ENCODE data around the gene MRPL22.
"Not testable (repeated sequence)": the region's sequence is repeated elsewhere in the genome, so short reads cannot be mapped to it uniquely, and the experiment has no call there.

MRPL22 gene

DNA sequence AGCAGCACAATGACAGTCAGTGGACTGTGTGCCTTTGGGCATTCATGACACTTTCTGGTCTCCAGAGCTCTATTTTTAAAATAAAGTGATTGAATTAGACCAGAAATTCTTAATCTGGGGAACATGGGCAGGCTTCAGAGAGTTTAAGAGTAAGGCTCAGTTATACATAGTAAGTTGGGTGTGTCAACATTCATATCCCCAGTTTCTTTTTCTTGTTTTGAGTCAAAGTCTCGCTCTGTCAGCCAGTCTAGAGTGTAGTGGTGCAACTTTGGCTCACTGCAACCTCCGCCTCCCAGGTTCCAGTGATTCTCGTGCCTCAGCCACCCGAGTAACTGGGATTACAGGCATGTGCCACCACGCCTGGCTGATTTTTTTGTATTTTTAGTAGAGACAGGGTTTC lies 59.0 kb downstream of the MRPL22 start:
- no peak for FAIRE-seq

DNA sequence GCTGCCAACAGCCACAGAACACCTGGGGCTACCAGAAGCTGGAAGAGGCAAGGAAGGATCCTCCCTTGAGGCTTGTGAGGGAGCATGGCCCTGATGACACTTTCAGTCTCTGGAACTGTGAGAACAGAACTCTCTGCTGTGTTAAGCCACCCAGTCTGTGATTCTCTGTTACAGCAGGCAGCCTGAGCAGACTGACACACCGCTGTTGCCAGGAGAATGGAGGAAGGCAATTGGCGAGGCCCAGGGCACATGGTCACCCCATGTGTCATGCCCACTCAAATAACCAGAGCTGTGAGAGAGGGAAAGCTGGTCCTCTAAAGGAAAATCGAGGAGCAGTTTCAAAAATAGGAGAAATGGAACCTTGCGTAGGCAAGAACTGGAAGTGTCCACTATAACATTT lies 60.6 kb downstream of the MRPL22 start:
- FAIRE-seq = no peak

DNA sequence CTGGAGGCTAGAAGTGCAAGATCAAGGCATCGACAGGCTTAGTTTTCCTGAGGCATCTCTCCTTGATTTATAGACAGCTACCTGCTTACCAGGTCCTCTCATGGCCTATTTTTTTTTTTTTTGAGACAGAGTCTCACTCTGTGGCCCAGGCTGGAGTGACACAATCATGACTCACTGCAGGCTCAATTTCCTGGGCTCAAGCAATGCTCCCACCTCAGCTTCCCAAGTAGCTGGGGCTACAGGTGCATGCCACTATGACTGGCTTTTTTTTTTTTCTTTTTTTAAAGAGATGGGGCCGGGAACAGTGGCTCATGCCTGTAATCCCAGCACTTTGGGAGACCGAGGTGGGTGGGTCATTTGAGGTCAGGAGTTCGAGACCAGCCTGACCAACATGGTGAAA lies 61.8 kb downstream of the MRPL22 start:
- not testable (repeated sequence) for FAIRE-seq

DNA sequence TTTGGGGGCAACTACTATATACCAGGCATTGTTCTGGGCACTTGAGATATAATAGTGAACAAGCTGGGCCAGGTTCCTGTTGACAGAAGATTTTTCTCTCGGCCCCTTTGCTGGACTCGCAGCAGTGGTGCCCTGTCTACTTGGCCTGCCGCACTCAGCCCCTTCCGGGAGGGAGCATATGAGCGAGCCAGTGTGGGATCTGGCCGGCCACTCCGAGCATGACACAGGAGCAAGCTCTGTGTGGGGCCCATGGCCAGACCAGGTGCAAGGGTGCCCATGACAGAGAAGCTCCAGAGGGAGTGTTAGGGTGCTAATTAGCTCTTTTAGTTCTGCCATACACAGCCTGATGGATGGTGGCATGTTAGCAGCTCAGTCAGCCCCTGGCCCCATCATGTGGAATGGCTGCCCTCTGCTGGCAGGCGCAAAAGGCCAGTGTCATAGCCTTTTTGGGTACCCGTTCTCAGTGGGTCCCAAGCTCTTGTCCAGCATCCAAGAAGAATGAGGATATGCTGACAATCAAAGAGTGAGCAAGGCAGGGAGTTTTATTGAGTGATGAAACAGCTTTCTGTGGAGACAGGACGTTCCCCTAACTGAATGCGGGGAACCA lies 63.4 kb downstream of the MRPL22 start:
- FAIRE-seq = no peak

DNA sequence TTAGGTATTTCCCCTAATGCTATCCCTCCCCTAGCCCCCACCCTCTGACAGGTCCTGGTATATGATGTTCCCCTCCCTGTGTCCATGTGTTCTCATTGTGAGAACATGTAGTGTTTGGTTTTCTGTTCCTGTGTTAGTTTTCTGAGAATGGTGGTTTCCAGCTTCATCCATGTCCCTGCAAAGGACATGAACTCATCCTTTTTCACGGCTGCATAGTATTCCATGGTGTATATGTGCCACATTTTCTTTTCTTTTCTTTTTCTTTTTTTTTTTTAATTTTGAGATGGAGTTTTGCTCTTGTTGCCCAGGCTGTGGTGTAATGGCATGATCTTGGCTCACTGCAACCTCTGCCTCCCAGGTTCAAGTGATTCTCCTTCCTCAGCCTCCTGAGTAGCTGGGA lies 65.4 kb downstream of the MRPL22 start:
- FAIRE-seq = not testable (repeated sequence)

DNA sequence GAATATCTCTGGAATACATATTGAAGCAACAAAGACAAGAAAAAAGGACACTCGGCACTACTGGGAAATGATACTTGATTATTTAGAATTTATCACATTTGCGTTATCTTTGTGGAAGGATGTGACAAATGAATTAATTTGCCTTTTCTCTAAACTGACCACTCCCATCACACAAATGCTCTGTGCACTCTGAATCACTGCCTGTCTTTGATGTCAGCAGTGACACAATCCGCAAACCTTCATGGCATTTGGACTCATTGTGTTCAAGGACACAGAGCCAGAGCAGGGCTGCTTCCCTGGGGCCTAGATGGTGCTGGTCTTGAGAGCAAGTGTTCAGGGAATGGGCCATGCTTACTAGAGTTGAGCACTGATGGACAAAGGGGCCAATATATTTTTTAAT lies 67.8 kb downstream of the MRPL22 start:
- no peak for FAIRE-seq

DNA sequence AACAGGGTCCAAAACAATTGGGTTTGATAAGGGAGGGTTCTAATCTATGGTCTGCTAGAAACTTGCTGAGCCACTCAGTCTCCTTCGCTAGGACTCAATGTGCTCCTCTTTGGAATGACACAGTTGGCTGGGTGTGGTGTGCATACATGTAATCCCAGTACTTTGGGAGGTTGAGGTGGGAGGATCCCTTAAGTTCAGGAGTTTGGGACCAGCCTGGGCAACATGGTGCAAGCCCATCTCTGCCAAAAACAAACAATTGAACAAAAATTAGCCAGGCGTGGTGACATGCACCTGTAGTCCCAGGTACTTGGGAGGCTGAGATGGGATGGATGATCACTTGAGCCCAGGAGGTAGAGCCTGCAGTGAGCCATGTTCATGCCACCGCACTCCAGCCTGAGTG lies 70.0 kb downstream of the MRPL22 start:
- no peak for FAIRE-seq

DNA sequence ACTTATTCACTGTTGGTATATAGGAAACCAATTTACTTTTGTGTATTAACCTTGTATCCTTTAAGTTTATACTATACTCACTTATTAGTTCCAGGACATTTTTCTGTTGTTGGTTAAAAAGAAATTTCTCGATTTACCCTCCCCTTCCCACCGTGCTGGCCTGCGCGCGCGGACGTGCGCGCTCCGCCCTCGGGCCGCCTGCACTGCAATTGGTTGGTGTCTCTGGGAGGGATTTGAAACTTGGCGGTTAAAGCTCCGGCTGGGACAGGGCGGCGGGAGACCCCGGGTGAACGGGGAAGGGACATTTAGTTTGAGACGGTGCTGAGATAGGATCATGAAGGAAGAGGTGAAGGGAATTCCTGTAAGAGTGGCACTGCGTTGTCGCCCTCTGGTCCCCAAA lies 72.7 kb downstream of the MRPL22 start, which contains the start of gene KIF4B:
Gene KIF4B, plus strand, starts transcription at position 230 of the 400 bp plus-strand sequence. Its CDS starts 105 bp downstream, at position 335.
- FAIRE-seq = no peak

DNA sequence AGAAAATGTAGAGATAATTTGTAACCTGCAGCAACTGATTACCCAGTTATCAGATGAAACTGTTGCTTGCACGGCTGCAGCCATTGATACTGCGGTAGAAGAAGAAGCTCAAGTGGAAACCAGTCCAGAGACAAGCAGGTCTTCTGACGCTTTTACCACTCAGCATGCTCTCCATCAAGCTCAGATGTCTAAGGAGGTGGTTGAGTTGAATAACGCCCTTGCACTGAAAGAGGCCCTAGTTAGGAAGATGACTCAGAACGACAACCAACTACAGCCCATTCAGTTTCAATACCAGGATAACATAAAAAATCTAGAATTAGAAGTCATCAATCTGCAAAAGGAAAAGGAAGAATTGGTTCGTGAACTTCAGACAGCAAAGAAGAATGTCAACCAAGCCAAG lies 74.4 kb downstream of the MRPL22 start:
- FAIRE-seq = no peak

DNA sequence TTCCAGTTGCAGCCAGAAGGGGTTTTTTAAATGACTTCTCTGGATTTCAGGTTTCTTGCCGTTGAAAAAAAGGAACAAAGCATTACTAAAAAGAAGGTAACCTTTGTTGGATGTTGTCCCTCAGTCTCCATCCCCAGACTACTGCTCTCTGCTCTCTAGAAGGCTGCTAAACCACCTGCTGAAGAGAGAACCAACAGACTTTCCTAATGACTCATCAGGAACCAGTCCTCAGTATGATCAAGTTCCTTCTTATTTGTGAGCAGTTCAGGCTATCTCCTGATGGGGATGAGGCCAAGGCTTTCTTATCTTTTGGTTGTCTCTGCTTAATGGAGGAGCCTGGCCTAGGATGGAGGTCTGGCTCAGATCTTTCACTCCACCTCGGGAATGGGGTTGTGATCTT lies 76.7 kb downstream of the MRPL22 start:
- no peak for FAIRE-seq

All from colon (tissue), 2 donors.